Gastrocnemius medialis (tissue), 4 donors: ENCODE measurements around the gene CDADC1.

ENCODE experiments used
- POLR2A ChIP-seq, 2 donors: fragments of 450-650 bp; IDR thresholded peaks; one replicate each; pipeline ENCODE4 v1.6.1; 2017; ENCODE audit warnings: antibody characterized with exemption in 2 of 2, mild to moderate bottlenecking in 2 of 2, moderate library complexity in 2 of 2
- TF ChIP-seq, protein P1 (sequence below), 5 experiments: fragments of 450-650 bp in 3 of 5; fragments of 200-600 bp in 2 of 5; sonication (generic) in 2 of 5; IDR thresholded peaks in 4 of 5; conservative IDR thresholded peaks in 1 of 5; 1 replicate in 4 of 5; 2 replicates in 1 of 5; pipeline ENCODE4 v1.5.1; 2016 to 2019; ENCODE audit warnings: antibody characterized with exemption in 5 of 5, mild to moderate bottlenecking in 3 of 5, moderate library complexity in 3 of 5

DNA sequence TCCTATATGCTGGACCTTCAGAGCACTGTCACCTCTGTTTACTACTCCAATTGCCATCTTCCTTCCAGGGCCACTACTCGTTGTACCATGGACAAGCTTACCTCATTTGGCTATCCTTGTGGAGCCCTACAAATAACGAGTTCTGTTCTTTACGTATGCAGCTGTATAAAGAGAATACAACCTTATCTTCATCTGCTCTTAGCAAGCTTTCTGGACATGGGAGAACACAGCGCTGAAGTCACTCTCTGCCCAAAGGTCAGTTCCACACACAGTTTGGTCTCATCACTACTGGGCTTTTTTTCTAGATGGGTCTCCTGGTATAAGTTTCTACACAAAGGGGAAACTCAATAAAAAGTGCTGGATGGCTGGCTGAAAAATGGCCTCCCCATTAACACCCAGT, 88.9 kb downstream of the CDADC1 start:
- TF ChIP-seq, protein P1, sequence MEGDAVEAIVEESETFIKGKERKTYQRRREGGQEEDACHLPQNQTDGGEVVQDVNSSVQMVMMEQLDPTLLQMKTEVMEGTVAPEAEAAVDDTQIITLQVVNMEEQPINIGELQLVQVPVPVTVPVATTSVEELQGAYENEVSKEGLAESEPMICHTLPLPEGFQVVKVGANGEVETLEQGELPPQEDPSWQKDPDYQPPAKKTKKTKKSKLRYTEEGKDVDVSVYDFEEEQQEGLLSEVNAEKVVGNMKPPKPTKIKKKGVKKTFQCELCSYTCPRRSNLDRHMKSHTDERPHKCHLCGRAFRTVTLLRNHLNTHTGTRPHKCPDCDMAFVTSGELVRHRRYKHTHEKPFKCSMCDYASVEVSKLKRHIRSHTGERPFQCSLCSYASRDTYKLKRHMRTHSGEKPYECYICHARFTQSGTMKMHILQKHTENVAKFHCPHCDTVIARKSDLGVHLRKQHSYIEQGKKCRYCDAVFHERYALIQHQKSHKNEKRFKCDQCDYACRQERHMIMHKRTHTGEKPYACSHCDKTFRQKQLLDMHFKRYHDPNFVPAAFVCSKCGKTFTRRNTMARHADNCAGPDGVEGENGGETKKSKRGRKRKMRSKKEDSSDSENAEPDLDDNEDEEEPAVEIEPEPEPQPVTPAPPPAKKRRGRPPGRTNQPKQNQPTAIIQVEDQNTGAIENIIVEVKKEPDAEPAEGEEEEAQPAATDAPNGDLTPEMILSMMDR (IDR thresholded peaks at IDR 0.05 in 4 of 5, conservative IDR thresholded peaks at IDR 0.05 in 1 of 5), result no peak
- no peak for TF ChIP-seq POLR2A (IDR thresholded peaks at IDR 0.05)
